Left lung (tissue), 10 donors: ENCODE measurements around the gene PDP2. TPM values are rescaled to one million over a fixed set of nuclear protein-coding genes. Genes with fewer than 3 reads are reported as not detected.

Experiments used
- ATAC-seq: fragments of 200-7000 bp; cut with Tn5 transposase; one replicate; pipeline ENCODE4 v1.9.1; 2020; ENCODE audit warnings: moderate library complexity
- DNase-seq, 4 donors: peaks; one replicate each; pipeline ENCODE4 v3.0.0-alpha.2; 2013 to 2020
- H3K27ac ChIP-seq, 2 donors: fragments of 200-600 bp; sonication (generic) in 1 of 2; one replicate each; pipeline versions ENCODE4 v1.5.0 to v1.8.0; 2020 to 2021
- H3K27me3 ChIP-seq, 2 donors: fragments of 200-600 bp; sonication (generic) in 1 of 2; one replicate each; pipeline versions ENCODE4 v1.5.0 to v1.8.0; 2020 to 2021
- H3K36me3 ChIP-seq, 2 donors: fragments of 200-600 bp; sonication (generic) in 1 of 2; one replicate each; pipeline versions ENCODE4 v1.5.0 to v1.8.0; 2020 to 2021
- H3K4me1 ChIP-seq, 2 donors: fragments of 200-600 bp; one replicate each; pipeline ENCODE4 v1.8.0; 2021
- H3K4me3 ChIP-seq, 2 donors: fragments of 200-600 bp; sonication (generic) in 1 of 2; one replicate each; pipeline versions ENCODE4 v1.5.0 to v1.8.0; 2020 to 2021; ENCODE audit warnings: mild to moderate bottlenecking in 1 of 2
- H3K9me3 ChIP-seq, 2 donors: fragments of 200-600 bp; sonication (generic) in 1 of 2; one replicate each; pipeline versions ENCODE4 v1.5.0 to v1.8.0; 2020 to 2021
- intact Hi-C, 2 donors: fragments of 100-400 bp; cut with DNase I; formaldehyde crosslinking; loops; one replicate each; pipeline versions ENCODE4 v1.11.2 to v1.14.2; 2022
- polyA plus RNA-seq, 6 donors: library from polyadenylated mRNA; unstranded; fragments of 120-200 nt; gene quantifications; one replicate each; pipeline ENCODE4 v1.2.1, GENCODE V29; 2013; ENCODE audit not compliant: insufficient read length in 6 of 6
- total RNA-seq, 2 donors: library from RNA; stranded (reverse); fragmentation: NEBNext Ultra II Directional; extraction: Animal tissue kit (Norgen Biotek cat#: 25700); gene quantifications; one replicate each; pipeline ENCODE4 v1.2.1, GENCODE V29; 2021
- TF ChIP-seq, protein P1 (sequence below), 2 donors: fragments of 200-600 bp; sonication (generic) in 1 of 2; IDR thresholded peaks; one replicate each; pipeline versions ENCODE4 v1.5.0 to v1.8.0; 2021; ENCODE audit warnings: antibody characterized with exemption in 2 of 2
- donor health status: DM: no; HTN: yes; CAD: no.
- donor health status: DM: no; HTN: no; CAD: no.

The PDP2 gene
- total and polyA plus RNA-seq, 8 donors: 8.9 to 36.3 (median 9.7) TPM

GRCh38 chr16:66903544-66904427, 23.5 kb downstream of the PDP2 start:
- Histone ChIP-seq H3K36me3 (no peaks in the 10 kb centered on the region), H3K9me3 (no peaks in the 10 kb centered on the region), H3K27ac (peak overlapping the region in 1 of 2 donors; percentile 17), H3K27me3 (no peaks in the 10 kb centered on the region), H3K4me1 (peaks cover 14 to 26% of the 10 kb centered on the region in 2 donors), H3K4me3 (no peak overlapping the region)
- intact Hi-C loops: no loop called here
- DNase-seq (no peak), ATAC-seq (no peak)
- TF ChIP-seq, protein P1, sequence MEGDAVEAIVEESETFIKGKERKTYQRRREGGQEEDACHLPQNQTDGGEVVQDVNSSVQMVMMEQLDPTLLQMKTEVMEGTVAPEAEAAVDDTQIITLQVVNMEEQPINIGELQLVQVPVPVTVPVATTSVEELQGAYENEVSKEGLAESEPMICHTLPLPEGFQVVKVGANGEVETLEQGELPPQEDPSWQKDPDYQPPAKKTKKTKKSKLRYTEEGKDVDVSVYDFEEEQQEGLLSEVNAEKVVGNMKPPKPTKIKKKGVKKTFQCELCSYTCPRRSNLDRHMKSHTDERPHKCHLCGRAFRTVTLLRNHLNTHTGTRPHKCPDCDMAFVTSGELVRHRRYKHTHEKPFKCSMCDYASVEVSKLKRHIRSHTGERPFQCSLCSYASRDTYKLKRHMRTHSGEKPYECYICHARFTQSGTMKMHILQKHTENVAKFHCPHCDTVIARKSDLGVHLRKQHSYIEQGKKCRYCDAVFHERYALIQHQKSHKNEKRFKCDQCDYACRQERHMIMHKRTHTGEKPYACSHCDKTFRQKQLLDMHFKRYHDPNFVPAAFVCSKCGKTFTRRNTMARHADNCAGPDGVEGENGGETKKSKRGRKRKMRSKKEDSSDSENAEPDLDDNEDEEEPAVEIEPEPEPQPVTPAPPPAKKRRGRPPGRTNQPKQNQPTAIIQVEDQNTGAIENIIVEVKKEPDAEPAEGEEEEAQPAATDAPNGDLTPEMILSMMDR (IDR thresholded peaks at IDR 0.05): no peak

DNA sequence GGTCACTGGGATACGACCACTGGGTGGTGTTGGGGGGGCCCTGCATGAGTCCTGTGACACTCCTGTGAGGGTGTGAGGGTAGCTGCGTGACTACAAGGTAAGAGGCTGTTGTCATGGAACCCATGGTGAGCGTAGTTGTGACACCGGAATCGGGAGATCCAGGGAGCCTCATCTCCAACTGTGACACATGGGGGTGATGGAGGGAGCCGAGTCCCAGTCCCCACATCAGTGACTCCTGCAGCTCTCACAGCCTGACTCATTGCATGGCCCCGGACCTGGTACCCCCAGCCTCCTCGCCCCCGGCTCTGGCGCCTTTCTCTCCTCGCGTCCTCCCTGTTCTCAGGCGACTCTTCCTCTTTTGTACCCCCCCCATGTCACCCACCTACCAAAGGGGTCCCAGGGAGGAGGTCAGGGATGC, 24.1 kb downstream of the PDP2 start:
- Histone ChIP-seq H3K4me3 (no peak overlapping the region), H3K36me3 (no peaks in the 10 kb centered on the region), H3K9me3 (no peaks in the 10 kb centered on the region), H3K4me1 (peaks cover 12 to 22% of the 10 kb centered on the region in 2 donors), H3K27me3 (no peaks in the 10 kb centered on the region), H3K27ac (peak overlapping the region in 1 of 2 donors; percentile 62)
- TF ChIP-seq, protein P1 (IDR thresholded peaks at IDR 0.05): no peak
- ATAC-seq: no peak
- intact Hi-C loops: no loop called here
- DNase-seq: no peak

- intact Hi-C loops: no loop called here
- no peaks in the 10 kb centered on the region for H3K9me3 ChIP-seq
- H3K27me3 ChIP-seq: no peaks in the 10 kb centered on the region
- no peak overlapping the region for H3K4me3 ChIP-seq
- no peaks in the 10 kb centered on the region for H3K36me3 ChIP-seq
- TF ChIP-seq, protein P1 (IDR thresholded peaks at IDR 0.05): no peak
- H3K4me1 ChIP-seq: peaks cover 6 to 16% of the 10 kb centered on the region in 2 donors
- peak; percentile 44 for ATAC-seq
- peak in 1 of 4 donors; percentile 81 for DNase-seq
- peak overlapping the region in 1 of 2 donors; percentile 62 for H3K27ac ChIP-seq
These were observed 24.7 kb downstream of the PDP2 start for GRCh38 chr16:66904846-66905632.

DNA sequence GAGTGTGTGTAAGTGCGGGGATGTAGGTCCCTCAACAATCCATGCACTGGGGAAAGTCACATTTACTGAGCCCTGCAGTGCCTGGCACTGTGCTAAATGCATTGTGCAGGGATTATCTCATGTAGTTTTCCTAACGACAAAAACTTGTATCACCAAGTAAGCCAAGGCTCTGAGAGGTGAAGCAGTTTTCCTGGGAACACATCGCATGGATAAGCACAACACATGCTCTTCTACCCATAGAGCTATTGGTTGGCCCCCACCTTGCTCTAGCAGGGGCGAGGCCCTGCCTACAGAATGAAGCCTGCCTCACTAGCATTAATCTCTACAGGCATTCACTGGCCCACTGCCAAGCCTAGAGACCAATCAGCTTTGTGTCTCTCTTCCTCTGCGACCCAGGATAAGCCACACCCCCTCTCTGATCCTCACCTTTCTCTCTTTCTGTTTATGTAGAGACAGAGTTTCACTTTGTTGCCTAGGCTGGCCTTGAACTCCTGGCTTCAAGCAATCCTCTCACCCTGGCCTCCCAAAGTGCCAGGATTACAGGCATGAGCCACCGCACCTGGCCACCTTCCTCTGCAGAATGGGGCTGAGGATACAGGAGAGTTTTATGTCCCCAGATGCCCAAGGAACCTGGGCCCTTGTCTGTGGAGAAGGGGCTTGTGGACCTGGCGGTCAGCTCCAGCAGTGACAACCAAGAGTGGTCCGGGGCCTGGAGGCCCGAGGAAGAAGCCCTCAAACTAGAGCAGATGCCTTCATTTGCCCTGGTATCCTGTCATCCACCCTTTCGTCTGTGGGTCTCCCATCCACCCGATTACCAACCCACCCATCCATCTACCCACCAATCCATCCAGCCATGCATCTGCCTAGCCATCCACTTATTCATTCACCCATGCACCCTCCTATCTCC, 25.6 kb downstream of the PDP2 start:
- no peaks in the 10 kb centered on the region for H3K27me3 ChIP-seq
- H3K9me3 ChIP-seq: no peaks in the 10 kb centered on the region
- no peak for DNase-seq
- peaks cover 0 to 9% of the 10 kb centered on the region in 2 donors for H3K4me1 ChIP-seq
- H3K4me3 ChIP-seq: no peak overlapping the region
- TF ChIP-seq, protein P1 (IDR thresholded peaks at IDR 0.05): no peak
- ATAC-seq: peak; percentile 18
- H3K27ac ChIP-seq: no peak overlapping the region
- no peaks in the 10 kb centered on the region for H3K36me3 ChIP-seq
- intact Hi-C loops: no loop called here
